ENCODE results near the gene CAMSAP3. TPM values are rescaled to one million over a fixed set of nuclear protein-coding genes. Genes with fewer than 3 reads are reported as not detected.
"Not testable (repeated sequence)": the region's sequence is repeated elsewhere in the genome, so short reads cannot be mapped to it uniquely, and the experiment has no call there.

Gene CAMSAP3
- total RNA-seq, 1 experiment from 2014 or later: 0.48 TPM

DNA sequence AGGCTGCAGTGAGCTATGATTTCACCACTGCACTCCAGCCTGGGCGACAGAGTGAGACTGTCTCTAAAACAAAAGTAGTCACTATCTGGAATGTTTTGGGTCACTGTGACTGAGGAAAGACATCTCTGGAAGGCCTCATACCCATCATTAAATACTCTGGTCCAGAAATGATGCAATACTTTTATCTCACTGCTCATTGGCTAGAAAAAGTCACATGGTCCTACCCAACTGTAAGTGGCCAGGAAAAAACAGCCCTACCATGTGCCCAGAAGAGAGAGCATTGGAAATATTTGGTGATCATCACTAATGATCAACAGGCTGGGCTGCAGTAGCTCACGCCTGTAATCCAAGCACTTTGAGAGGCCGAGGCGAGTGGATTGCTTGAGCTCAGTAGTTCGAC is 30.3 kb upstream of the CAMSAP3 start:
- in situ Hi-C loops (cut with HindIII; ENCODE audit: low pct_unique_long_range_greater_than_20kb, low sequenced_read_pairs): no loop called here
- DNase-seq (ENCODE audit: low read depth, low spot score): no peak

DNA sequence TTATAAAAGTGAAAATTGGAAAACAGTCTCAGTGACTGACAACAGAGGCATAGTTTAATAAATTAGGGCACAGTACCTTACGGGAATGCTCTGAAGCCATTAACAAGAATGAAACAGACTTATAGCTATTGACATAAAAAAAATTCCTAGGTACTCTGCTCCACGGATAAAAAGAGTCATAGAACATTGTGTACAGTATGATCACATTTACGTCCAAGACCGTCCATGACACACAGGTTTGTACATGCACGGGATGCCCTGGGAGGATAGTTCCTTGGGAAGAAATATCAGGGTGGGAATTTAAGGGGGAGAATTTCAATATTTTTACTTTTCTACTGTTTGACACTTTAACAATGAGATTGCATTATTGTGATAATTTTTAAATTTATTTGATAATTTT is 24.9 kb upstream of the CAMSAP3 start:
- DNase-seq (ENCODE audit: low read depth, low spot score): no peak
- in situ Hi-C loops (cut with HindIII; ENCODE audit: low pct_unique_long_range_greater_than_20kb, low sequenced_read_pairs): no loop called here

DNA sequence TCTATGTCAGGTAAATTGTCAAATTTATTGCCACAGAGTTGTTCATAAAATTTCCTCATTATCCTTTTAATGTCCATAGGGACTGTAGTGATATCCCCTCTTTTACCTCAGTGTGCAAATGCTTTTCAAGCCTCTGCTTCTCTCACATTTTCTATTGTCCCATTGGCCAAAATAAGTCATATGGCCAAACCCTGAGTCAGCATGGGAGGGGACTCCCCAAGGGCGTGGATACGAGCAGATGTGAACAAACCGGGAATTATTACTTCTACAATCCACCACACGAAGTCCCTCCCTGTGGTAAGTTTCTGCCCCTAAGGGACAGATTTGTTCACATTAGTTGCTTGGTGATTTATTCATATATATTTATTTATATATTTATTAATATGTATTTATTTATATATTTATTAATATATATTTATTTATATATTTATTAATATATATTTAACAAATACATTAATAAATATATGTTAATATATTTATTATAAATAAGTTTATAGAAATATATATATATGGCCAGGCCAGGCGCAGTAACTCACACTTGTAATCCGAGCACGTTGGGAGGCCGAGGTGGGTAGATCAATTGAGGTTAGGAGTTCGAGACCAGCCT is 20.1 kb upstream of the CAMSAP3 start:
- in situ Hi-C loops (cut with HindIII; ENCODE audit: low pct_unique_long_range_greater_than_20kb, low sequenced_read_pairs): no loop called here

DNA sequence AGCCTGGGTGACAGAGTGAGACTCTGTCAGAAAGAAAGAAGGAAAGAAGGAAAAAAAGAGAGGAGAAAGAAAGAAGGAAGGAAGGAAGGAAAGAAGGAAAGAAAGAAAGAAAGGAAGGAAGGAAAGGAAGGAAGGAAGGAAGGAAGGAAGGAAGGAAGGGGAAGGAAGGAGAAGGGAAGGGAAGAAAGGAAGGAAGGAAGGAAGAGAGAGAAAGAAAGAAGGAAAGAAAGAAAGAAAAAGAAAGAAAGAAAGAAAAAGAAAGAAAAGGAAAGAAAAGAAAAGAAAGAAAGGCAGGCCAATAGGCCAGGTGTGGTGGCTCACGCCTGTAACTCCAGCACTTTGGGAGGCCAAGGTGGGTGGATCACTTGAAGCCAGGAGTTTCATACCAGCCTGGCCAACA is 18.2 kb upstream of the CAMSAP3 start:
- DNase-seq (ENCODE audit: low read depth, low spot score); in situ Hi-C loops (cut with HindIII; ENCODE audit: low pct_unique_long_range_greater_than_20kb, low sequenced_read_pairs): not testable (repeated sequence)

More for the DNA sequence above, 20.1 kb upstream of the CAMSAP3 start:
- peak; percentile 57 for DNase-seq (ENCODE audit: low read depth, low spot score)

DNA sequence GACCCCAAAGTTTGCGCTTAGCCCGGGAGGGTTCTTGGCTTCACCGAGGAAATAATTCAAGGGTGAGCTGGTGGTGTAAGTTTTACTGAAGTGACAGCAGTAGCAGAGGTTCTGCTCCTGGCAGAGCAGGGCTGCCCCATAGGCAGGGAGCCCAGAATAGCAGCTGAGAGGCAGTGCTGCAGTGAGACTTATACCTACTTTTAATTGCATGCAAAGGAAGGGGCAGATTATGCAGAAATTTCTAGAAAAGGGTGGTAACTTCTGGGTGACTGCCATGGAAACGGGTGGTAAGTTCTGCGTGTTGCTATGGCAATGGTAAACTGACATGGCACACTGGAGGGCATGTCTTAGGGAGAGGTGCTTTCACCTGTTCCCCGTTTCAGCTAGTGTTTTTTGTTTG is 17.5 kb upstream of the CAMSAP3 start:
- DNase-seq (ENCODE audit: low read depth, low spot score): no peak
- in situ Hi-C loops (cut with HindIII; ENCODE audit: low pct_unique_long_range_greater_than_20kb, low sequenced_read_pairs): no loop called here

DNA sequence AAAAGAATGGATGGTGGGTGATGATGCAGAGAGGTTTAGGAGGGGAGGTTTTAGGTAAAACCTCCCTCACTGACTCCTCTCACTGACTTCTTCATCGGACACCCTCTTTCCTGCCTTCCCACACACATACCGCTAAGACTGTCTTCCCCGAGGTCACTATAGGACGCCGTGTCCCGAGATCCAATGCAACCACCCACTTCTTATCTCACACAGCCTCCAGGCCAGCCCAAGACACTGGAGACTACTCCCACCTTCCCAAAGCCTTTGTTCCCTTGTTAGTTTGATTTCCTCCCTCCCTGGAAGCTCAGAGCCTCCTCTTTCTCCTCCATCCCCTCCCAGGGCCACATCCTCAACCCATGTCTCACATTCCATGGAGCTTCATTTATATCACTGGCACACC is 16.5 kb upstream of the CAMSAP3 start:
- in situ Hi-C loops (cut with HindIII; ENCODE audit: low pct_unique_long_range_greater_than_20kb, low sequenced_read_pairs): no loop called here
- no peak for DNase-seq (ENCODE audit: low read depth, low spot score)

DNA sequence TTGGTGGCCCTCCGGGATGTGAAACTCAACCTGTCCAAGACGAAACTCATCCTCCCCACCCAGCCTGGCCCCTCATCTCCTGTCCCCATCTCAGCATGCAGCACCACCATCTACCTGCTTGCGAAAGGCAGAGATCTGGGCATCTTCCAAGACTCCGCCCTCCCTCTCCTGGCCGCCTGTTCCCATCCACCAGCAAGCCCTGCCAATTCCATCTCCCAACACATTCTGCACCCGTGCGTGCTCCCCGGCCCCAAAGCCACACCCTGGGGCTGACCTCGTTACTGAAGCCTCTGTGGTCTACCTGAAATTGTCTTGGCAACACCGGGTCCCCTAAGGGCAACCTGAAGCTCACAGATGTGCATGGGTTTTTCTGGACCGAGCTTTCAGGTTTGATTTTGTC is 13.2 kb upstream of the CAMSAP3 start:
- in situ Hi-C loops (cut with HindIII; ENCODE audit: low pct_unique_long_range_greater_than_20kb, low sequenced_read_pairs): no loop called here

DNA sequence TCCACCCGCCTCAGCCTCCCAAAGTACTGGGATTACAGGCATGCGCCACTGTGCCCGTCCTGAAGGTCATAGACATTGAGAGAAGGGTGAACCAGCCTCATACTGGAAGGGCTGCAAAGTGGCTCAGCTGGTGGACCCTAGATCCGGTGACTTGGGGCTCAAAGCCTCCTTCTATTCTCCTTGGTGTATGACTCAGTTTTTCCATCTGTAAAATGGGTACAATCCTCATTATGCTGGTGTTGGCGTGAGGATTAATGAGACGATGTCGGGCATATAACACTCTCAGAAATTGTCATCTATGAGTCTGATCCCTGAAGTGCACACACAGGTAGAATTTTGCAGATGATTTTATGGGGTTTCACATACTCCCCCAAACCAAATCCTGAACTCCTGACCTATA is 5.8 kb upstream of the CAMSAP3 start:
- no peak for DNase-seq (ENCODE audit: low read depth, low spot score)
- in situ Hi-C loops (cut with HindIII; ENCODE audit: low pct_unique_long_range_greater_than_20kb, low sequenced_read_pairs): no loop called here

More for the DNA sequence above, 13.2 kb upstream of the CAMSAP3 start:
- DNase-seq (ENCODE audit: low read depth, low spot score): no peak

DNA sequence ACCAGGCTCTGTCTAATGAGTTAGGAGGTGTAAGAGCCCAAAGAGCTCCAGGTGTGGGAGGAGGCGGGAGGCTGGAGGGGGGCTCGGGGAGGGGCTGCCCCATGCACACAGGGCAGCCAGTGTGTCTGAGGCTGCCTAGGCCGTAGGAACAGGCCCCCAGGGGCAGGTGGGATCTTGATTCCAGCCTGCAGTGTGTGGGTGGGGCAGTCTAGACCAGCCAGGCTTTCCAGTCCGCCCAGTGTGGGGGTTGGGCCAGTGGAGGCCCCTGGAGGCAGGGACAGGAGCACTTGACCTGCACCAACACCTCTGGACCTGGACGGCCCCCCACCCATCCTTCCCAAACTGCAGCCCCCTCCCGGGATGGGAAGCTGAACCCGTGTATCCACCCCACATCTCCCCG is 5.4 kb upstream of the CAMSAP3 start:
- in situ Hi-C loops (cut with HindIII; ENCODE audit: low pct_unique_long_range_greater_than_20kb, low sequenced_read_pairs): no loop called here
- no peak for DNase-seq (ENCODE audit: low read depth, low spot score)

DNA sequence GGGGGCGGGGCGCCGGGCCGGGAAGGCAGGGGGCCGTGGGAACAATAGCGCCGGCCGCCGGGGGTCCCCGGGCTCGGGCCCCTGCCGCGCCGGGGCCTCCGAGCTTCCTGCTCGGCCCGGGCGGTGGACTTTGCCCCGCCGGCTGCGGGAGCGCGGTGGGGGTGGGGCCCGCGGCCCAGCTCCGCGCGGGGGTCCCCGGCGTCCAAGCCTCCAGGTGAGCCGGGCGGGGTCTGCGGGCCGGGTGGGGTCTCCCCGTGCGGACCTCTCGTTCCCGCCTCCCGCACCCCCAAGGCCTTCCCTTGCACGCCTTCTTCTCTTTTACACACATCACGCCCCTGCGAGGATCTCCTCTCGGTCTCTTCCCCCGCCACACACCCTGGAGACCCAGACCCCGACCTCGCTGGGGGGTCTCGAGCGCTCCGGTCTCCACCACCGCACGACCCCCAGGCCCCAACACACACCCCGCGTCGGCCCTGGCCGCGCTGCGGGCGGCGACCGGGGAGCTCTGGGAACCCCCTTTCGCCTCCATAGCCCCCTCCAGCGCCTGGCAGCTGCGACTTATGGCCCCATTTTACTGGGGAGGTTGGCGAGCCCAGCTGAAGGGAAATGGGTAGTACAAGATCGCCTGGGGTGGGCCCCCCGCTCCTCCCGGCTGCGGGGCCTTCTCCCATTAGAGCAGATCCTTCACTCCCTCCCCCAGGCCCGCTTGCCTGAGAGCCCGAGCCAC is 711 bp downstream of the CAMSAP3 start:
- in situ Hi-C loops (cut with HindIII; ENCODE audit: low pct_unique_long_range_greater_than_20kb, low sequenced_read_pairs): no loop called here
- no peak for DNase-seq (ENCODE audit: low read depth, low spot score)

DNA sequence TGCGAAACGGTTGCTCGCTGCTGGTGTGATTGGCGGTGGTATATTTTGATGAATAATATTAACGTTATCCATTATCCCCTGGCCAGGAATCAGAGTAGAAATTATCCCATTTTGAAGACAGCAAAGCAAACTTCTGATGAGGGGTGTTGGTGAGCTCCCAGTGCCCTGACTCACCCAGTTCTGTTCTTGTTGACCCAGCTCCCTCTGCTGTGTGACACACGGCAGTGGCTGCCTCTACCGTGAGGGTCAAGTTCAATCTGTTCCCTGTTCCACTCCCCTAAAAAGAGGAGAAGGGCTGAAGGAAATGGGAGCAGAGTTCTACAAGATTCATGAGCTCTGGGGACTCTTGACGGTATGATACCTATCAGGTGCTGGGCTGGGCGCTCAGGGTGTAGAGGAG is 2.0 kb downstream of the CAMSAP3 start:
- no peak for DNase-seq (ENCODE audit: low read depth, low spot score)
- in situ Hi-C loops (cut with HindIII; ENCODE audit: low pct_unique_long_range_greater_than_20kb, low sequenced_read_pairs): no loop called here

DNA sequence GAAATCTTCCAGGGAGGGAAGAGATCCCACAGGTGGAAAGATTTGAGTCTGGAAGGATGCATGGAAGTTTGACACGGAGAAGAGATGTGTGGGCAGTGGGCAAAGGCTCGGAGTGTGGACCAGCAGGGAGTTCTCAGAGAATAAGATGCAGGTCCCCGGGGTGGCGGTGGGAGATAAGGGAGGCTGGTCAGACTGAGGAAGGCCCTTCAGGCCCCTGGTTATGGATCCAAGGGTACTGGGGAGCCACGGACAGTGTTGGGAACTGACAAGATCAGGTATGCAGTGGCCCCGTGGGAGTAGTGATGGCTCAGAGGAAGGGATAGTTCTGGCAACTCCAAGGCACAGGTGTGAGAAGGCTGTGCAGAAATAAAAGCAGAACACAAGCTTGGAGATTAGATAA is 2.5 kb downstream of the CAMSAP3 start:
- in situ Hi-C loops (cut with HindIII; ENCODE audit: low pct_unique_long_range_greater_than_20kb, low sequenced_read_pairs): no loop called here
- no peak for DNase-seq (ENCODE audit: low read depth, low spot score)

DNA sequence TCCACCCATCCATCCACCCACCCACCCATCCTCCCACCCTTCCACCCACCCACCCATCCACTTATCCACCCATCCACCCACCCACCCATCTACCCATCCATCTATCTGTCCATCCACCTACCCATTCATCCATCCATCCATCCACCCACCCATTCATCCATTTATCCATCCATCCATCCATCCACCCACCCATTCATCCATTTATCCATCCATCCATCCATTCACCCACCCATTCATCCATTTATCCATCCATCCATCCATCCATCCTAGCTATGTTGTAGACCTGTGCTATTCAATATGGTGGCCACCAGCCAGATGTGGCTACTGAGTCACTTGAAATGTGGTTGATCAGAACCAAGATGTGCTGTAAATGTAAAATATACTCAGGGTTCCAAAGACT is 5.1 kb downstream of the CAMSAP3 start:
- in situ Hi-C loops (cut with HindIII; ENCODE audit: low pct_unique_long_range_greater_than_20kb, low sequenced_read_pairs): no loop called here
- DNase-seq (ENCODE audit: low read depth, low spot score): no peak

DNA sequence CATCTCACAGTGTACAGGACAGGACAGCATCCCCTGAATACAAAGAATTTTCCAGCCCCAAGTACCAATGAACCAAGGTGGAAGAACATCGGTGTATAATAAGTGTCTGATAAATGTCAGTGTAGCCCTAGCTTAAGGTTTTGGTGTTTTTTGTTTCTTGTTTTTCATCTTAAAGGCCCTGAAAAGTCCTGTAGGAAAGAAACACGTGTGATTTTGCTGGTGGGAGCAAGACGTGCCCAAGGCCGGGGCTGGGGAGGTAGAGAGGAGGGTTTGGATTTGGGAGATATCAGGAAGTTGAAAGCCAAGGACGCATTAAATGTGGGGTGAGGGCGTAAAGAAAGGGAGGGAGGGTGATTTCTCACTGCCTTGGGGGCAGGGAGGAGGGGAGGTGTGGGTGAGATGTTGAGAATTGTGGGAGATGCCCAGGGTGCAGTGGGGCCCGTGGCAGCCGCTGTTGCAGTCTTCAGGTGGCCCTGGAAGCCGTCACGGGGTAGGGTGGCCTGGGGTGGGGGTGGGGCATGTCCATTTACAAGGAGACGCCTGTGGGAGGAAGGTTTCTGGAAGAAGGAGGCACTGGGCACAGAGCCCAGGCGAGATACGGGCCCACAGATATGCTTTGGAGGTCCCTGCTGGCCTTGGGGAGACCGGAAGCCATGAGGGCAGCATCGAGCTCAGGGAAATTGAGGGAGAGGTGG is 6.7 kb downstream of the CAMSAP3 start:
- DNase-seq (ENCODE audit: low read depth, low spot score): no peak
- in situ Hi-C loops (cut with HindIII; ENCODE audit: low pct_unique_long_range_greater_than_20kb, low sequenced_read_pairs): no loop called here

DNA sequence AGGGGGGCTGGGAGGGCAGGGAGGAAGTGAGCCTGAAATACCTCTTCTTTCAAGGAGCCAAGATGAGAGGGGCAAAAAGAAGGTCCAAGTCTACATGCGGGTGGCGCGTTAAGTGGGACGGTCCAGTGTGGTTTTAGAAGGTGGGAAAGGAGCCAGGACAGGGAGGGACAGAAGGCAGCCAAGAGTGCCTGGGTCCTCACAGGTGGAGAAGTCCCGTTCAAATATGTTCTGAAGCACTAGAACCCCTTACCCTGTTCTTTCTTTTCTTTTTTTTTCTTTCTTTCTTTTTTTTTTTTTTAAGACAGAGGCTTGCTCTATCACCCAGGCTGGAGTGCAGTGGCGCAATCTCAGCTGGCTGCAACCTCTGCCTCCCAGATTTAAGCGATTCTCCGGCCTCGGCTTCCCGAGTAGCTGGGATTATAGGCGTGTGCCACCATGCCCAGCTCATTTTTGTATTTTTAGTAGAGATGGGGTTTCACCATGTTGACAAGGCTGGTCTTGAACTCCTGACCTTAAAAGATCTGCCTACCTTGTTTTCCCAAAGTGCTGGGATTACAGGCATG is 7.4 kb downstream of the CAMSAP3 start:
- no peak for DNase-seq (ENCODE audit: low read depth, low spot score)
- in situ Hi-C loops (cut with HindIII; ENCODE audit: low pct_unique_long_range_greater_than_20kb, low sequenced_read_pairs): no loop called here

DNA sequence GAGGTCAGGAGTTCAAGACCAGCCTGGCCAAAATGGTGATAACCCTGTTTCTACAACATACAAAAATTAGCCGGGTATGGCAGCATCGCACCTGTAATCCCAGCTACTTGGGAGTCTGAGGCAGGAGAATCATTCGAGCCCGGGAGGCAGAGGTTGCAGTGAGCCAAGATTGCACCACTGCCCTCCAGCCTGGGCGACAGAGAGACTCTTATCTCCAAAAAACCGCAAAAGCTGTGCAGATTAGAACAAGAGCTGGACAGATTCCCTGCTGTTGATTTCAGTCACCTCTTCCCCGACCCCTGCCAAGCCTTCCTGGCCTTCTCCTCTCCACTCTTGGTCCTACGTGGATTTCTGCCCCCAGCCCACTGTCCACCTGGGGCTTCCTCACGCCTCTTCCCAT is 8.3 kb downstream of the CAMSAP3 start:
- DNase-seq (ENCODE audit: low read depth, low spot score): no peak

DNA sequence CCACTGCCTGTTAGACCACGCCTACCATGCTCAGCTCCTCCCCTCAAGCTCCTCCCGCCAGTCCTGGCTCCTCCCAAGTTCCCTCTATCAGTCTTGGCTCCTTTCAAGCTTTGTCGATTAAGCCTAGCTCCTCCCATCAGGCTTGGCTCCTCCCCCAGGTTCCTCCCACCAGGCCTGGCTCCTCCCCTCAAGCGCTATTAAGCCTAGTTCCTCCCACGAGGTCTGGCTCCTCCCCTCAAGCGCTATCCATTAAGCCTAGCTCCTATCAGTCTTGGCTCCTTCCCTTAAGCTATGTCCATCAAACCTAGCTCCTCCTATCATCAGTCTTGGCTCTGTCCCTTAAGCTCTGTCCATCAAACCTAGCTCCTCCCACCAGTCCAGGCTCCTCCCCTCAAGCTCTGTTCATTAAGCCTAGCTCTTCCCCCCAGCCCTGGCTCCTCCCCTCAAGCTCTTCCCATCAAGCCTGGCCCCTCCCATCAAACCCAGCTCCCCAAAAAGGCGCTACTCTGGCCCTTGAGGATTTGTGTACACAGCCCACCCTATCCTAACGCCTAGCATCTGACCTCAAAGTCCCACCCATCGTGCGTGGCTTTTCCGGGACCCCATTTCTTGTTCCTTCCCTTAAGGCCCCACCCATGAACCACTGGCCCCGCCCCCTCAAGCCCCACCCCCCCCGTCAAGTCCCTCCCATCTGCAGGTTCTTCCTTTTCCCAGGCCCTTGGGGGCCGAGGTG is 10.0 kb downstream of the CAMSAP3 start:
- in situ Hi-C loops (cut with HindIII; ENCODE audit: low pct_unique_long_range_greater_than_20kb, low sequenced_read_pairs): no loop called here
- DNase-seq (ENCODE audit: low read depth, low spot score): peak; percentile 84

More for the DNA sequence above, 8.3 kb downstream of the CAMSAP3 start:
- in situ Hi-C loops (cut with HindIII; ENCODE audit: low pct_unique_long_range_greater_than_20kb, low sequenced_read_pairs): no loop called here

DNA sequence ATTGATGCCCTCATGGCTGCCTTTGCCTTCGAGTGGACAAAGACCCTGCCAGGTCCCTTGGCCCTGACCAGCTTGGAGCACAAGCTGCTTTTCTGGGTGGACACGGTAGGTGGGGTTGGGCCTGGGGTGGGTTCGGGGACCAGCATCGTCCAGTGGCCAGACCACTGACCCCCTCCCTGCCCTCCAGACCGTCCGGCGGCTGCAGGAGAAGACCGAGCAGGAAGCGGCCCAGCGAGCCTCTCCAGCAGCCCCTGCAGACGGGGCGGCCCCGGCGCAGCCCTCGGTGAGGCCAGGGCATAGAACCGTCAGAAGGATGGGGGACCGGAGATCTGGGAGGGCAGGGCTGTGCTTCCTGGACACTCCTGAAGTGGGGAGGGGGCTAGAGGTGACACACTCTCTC is 10.6 kb downstream of the CAMSAP3 start:
- no peak for DNase-seq (ENCODE audit: low read depth, low spot score)
- in situ Hi-C loops (cut with HindIII; ENCODE audit: low pct_unique_long_range_greater_than_20kb, low sequenced_read_pairs): no loop called here
